Ishikawa (cell line): ENCODE data around the gene LRFN5.

Source experiments
- CEBPB ChIP-seq: IDR thresholded peaks from 2 replicates; pipeline ENCODE4 v1.6.1; 2012
- CREB1 ChIP-seq: IDR thresholded peaks from 2 replicates; pipeline ENCODE4 v1.6.1; 2012; ENCODE audit warnings: low read depth
- EGR1 ChIP-seq: IDR thresholded peaks from 2 replicates; pipeline ENCODE4 v1.6.1; 2012
- EP300 ChIP-seq: IDR thresholded peaks from 2 replicates; pipeline ENCODE4 v1.6.1; 2012; ENCODE audit warnings: borderline replicate concordance
- FOXM1 ChIP-seq: IDR thresholded peaks from 2 replicates; pipeline ENCODE4 v1.6.1; 2012; ENCODE audit warnings: low read depth, borderline replicate concordance
- MAX ChIP-seq: IDR thresholded peaks from 2 replicates; pipeline ENCODE4 v1.6.1; 2012
- NFIC ChIP-seq: IDR thresholded peaks from 2 replicates; pipeline ENCODE4 v1.6.1; 2012
- RAD21 ChIP-seq: IDR thresholded peaks from 2 replicates; pipeline ENCODE4 v1.6.1; 2012; ENCODE audit warnings: low read depth
- REST ChIP-seq: IDR thresholded peaks from 2 replicates; pipeline ENCODE4 v1.6.1; 2012; ENCODE audit warnings: low read depth, mild to moderate bottlenecking
- TAF1 ChIP-seq: IDR thresholded peaks from 2 replicates; pipeline ENCODE4 v1.6.1; 2012; ENCODE audit warnings: low read depth, mild to moderate bottlenecking
- TCF12 ChIP-seq: IDR thresholded peaks from 2 replicates; pipeline ENCODE4 v1.6.1; 2012; ENCODE audit warnings: low read depth
- TEAD4 ChIP-seq: IDR thresholded peaks from 2 replicates; pipeline ENCODE4 v1.6.1; 2012
- USF1 ChIP-seq: IDR thresholded peaks from 2 replicates; pipeline ENCODE4 v1.6.1; 2012
- YY1 ChIP-seq: IDR thresholded peaks from 2 replicates; pipeline ENCODE4 v1.6.1; 2012; ENCODE audit warnings: low read depth
- ZBTB7A ChIP-seq: IDR thresholded peaks from 2 replicates; pipeline ENCODE4 v1.6.1; 2012; ENCODE audit warnings: low read depth

The LRFN5 gene

GRCh38 chr14:41839661-41840060, 233.0 kb downstream of the LRFN5 start:
- no peak for TF ChIP-seq EGR1
- no peak for TF ChIP-seq FOXM1
- no peak for TF ChIP-seq YY1
- TF ChIP-seq NFIC, result no peak
- TF ChIP-seq TCF12, result no peak
- TF ChIP-seq CEBPB, result no peak
- no peak for TF ChIP-seq EP300
- no peak for TF ChIP-seq USF1

GRCh38 chr14:41859336-41859735, 252.7 kb downstream of the LRFN5 start:
- TF ChIP-seq TCF12 (no peak), RAD21 (no peak), YY1 (no peak), TAF1 (no peak), EGR1 (no peak), TEAD4 (no peak), USF1 (no peak), REST (no peak), MAX (no peak), CREB1 (no peak), FOXM1 (no peak), EP300 (no peak), ZBTB7A (no peak), NFIC (no peak), CEBPB (no peak)

- no peak for TF ChIP-seq CREB1
Measured at GRCh38 chr14:41860586-41860985, 253.9 kb downstream of the LRFN5 start.

GRCh38 chr14:41865894-41866293, 259.2 kb downstream of the LRFN5 start:
- TF ChIP-seq CREB1, result no peak
- TF ChIP-seq TEAD4, result no peak
- no peak for TF ChIP-seq USF1
- no peak for TF ChIP-seq REST
- TF ChIP-seq TAF1, result no peak
- TF ChIP-seq CEBPB, result no peak

GRCh38 chr14:41868396-41868795, 261.7 kb downstream of the LRFN5 start:
- TF ChIP-seq TEAD4, result peak; percentile 77
- no peak for TF ChIP-seq YY1
- TF ChIP-seq REST, result no peak
